ENCODE measurements around the gene SIRT1. TPM values are rescaled to one million over a fixed set of nuclear protein-coding genes. Genes with fewer than 3 reads are reported as not detected.

SIRT1 gene
- total RNA-seq, 1 experiment from 2014 or later: 22.8 TPM

DNA sequence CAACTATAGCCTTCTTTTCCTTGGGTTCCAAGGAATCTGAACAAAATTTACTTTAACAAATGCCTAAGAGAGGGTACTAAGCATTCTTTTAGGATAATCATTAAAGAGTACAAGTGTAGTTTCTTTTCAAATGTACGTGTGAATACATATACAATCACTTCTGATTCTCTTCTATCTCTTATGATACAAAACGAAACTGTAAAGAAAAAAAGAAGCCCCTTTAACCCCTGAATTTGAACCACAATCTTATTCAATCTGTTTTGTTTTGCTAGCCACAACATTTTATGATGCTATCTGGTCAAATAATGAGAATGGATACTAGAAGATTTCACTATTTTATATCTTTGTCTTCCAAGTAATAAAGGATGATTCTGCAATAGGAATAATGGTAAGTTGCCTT, 48.7 kb downstream of the SIRT1 start:
- Histone ChIP-seq H3K79me2 (ENCODE audit: insufficient read depth, low read length) (no peaks in the 10 kb centered on the region), H3K4me1 (ENCODE audit: control insufficient read depth in 1 of 2, insufficient read depth in 2 of 2, low read length in 2 of 2) (no peaks in the 10 kb centered on the region), H2AFZ (ENCODE audit: low read depth, low read length, poor library complexity, severe bottlenecking) (no peak overlapping the region), H3K9ac (ENCODE audit: low read length) (no peak overlapping the region), H3K4me2 (ENCODE audit: low read length) (no peak overlapping the region), H3K27ac (ENCODE audit: low read depth, low read length) (no peak overlapping the region), H3K9me2 (ENCODE audit: insufficient read depth) (no peaks in the 10 kb centered on the region), H3K4me3 (replicated peaks in 1 of 2; ENCODE audit: low read depth in 1 of 2, low read length in 2 of 2) (no peak overlapping the region), H3K27me3 (ENCODE audit: insufficient read depth, low read length) (no peaks in the 10 kb centered on the region), H3K9me3 (ENCODE audit: control insufficient read depth in 1 of 2, insufficient read depth in 1 of 2, low read depth in 1 of 2, low read length in 2 of 2) (no peaks in the 10 kb centered on the region), H3K36me3 (ENCODE audit: control insufficient read depth in 1 of 2, insufficient read depth in 2 of 2, low read length in 2 of 2) (peaks cover 0 to 13% of the 10 kb centered on the region in 2 experiments; a peak in 3 of 4 replicates), H4K20me1 (ENCODE audit: insufficient read depth) (no peaks in the 10 kb centered on the region)
- TF ChIP-seq CTCF (IDR thresholded peaks at IDR 0.05 in 2 of 3, conservative IDR thresholded peaks at IDR 0.05 in 1 of 3; ENCODE audit: borderline replicate concordance in 1 of 3, insufficient read depth in 1 of 3, low read depth in 2 of 3, low read length in 2 of 3) (no peak), CBX3 (IDR thresholded peaks at IDR 0.05; ENCODE audit: low read depth) (no peak), REST (IDR thresholded peaks at IDR 0.05; ENCODE audit: low read depth) (no peak), RAD21 (IDR thresholded peaks at IDR 0.05; ENCODE audit: low read depth) (no peak), FOSL1 (IDR thresholded peaks at IDR 0.05; ENCODE audit: low read depth) (no peak), EGR1 (IDR thresholded peaks at IDR 0.05; ENCODE audit: low read depth) (no peak), POLR2AphosphoS5 (IDR thresholded peaks at IDR 0.05; ENCODE audit: low read depth, low read length) (no peak), TCF7L2 (IDR thresholded peaks at IDR 0.05; ENCODE audit: borderline replicate concordance, extremely low read depth, insufficient read depth, insufficient read length) (no peak), ZFX (IDR thresholded peaks at IDR 0.05) (no peak), SRF (IDR thresholded peaks at IDR 0.05; ENCODE audit: low read depth) (no peak), MAX (IDR thresholded peaks at IDR 0.05) (no peak), CEBPB (IDR thresholded peaks at IDR 0.05; ENCODE audit: low read depth) (no peak), YY1 (IDR thresholded peaks at IDR 0.05; ENCODE audit: extremely low read depth, insufficient replicate concordance, low read depth, low read length) (no peak), ZNF274 (IDR thresholded peaks at IDR 0.05; ENCODE audit: low read depth, low read length) (no peak)
- TF ChIP-seq, protein P1, sequence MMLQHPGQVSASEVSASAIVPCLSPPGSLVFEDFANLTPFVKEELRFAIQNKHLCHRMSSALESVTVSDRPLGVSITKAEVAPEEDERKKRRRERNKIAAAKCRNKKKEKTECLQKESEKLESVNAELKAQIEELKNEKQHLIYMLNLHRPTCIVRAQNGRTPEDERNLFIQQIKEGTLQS (IDR thresholded peaks at IDR 0.05): no peak
- intact Hi-C loops (cut with micrococcal nuclease): loop anchor here (5.0 kb wide), 1 partner anchor 99 kb away; no protein-coding TSS in a partner anchor
- CTCF ChIA-PET: no interaction called here
- DNase-seq (ENCODE audit: low read depth, low spot score): no peak
- no peak for ATAC-seq
- POLR2A ChIA-PET: no interaction called here
- RAD21 ChIA-PET (ENCODE audit: low non-redundant PET in 1 of 2, low total read pairs in 2 of 2, uncharacterized antibody in 2 of 2, unreplicated experiment in 2 of 2): no interaction called here
- BruUV-seq (replicated peaks): no TSS peak

Measured in HCT116 (cell line).